Astrocyte of the spinal cord (primary cell): ENCODE measurements around the gene SLC25A44.

Experiments
- DNase-seq: peaks from one replicate; pipeline ENCODE4 v3.0.0; 2011; ENCODE audit warnings: low read depth, low spot score
- H3K4me3 ChIP-seq: 2 replicates; pipeline ENCODE4 v1.5.1; 2011; ENCODE audit warnings: low read depth, mild to moderate bottlenecking, low read length, moderate library complexity
- CTCF ChIP-seq: IDR thresholded peaks from 2 replicates; pipeline ENCODE4 v1.5.1; 2012; ENCODE audit warnings: low read depth, mild to moderate bottlenecking, low read length, inconsistent platforms
- in situ Hi-C: cut with HindIII; loops from 2 replicates; pipeline ENCODE4 v1.10.0; 2017; ENCODE audit warnings: low sequenced_read_pairs

SLC25A44 gene

GRCh38 chr1:156229809-156230472 is 36.0 kb downstream of the SLC25A44 start:
- TF ChIP-seq CTCF, result no peak
- no peak for DNase-seq
- in situ Hi-C loops, result no loop called here
- no peak overlapping the region for H3K4me3 ChIP-seq

GRCh38 chr1:156230473-156230837 is 36.6 kb downstream of the SLC25A44 start:
- in situ Hi-C loops, result no loop called here
- no peak for TF ChIP-seq CTCF
- DNase-seq, result no peak
- H3K4me3 ChIP-seq, result no peak overlapping the region

- TF ChIP-seq CTCF, result no peak
- no peak for DNase-seq
- H3K4me3 ChIP-seq, result no peak overlapping the region
- in situ Hi-C loops, result no loop called here
Measured at GRCh38 chr1:156232201-156232894, 38.4 kb downstream of the SLC25A44 start.

- in situ Hi-C loops, result no loop called here
- no peak overlapping the region for H3K4me3 ChIP-seq
- peak; percentile 79 for DNase-seq
- TF ChIP-seq CTCF, result no peak
Measured at GRCh38 chr1:156233426-156234127, 39.7 kb downstream of the SLC25A44 start.

- in situ Hi-C loops, result no loop called here
Measured at GRCh38 chr1:156236164-156236563, 42.3 kb downstream of the SLC25A44 start.

GRCh38 chr1:156238248-156238647 is 44.3 kb downstream of the SLC25A44 start:
- no peak for DNase-seq
- in situ Hi-C loops, result no loop called here
- no peak for TF ChIP-seq CTCF
- no peak overlapping the region for H3K4me3 ChIP-seq

More at GRCh38 chr1:156236164-156236563, 42.3 kb downstream of the SLC25A44 start:
- no peak for DNase-seq
- H3K4me3 ChIP-seq, result no peak overlapping the region
- no peak for TF ChIP-seq CTCF
